ENCODE data around the gene WHRN.

GRCh38 chr9:114551750-114552685 is 46.7 kb upstream of the WHRN start:
- TF ChIP-seq CTCF (IDR thresholded peaks at IDR 0.05) (no peak), EZH2 (IDR thresholded peaks at IDR 0.05; ENCODE audit: borderline replicate concordance, insufficient read depth, low read depth, low read length, poor library complexity, severe bottlenecking) (no peak)
